Dedifferentiated amniotic fluid mesenchymal stem cell (primary cell): ENCODE results near the gene SCN4A.
"Not testable (repeated sequence)": the region's sequence is repeated elsewhere in the genome, so short reads cannot be mapped to it uniquely, and the experiment has no call there.

Source experiments
- DNase-seq: peaks from one replicate; pipeline ENCODE4 v3.0.0-alpha.2; 2016; ENCODE audit errors: extremely low spot score

Gene SCN4A

GRCh38 chr17:63934183-63935112 lies 38.3 kb downstream of the SCN4A start:
- DNase-seq, result no peak

GRCh38 chr17:63933598-63933997 lies 39.1 kb downstream of the SCN4A start:
- no peak for DNase-seq

GRCh38 chr17:63932721-63933120 lies 40.0 kb downstream of the SCN4A start:
- DNase-seq, result no peak

GRCh38 chr17:63931981-63932561 lies 40.6 kb downstream of the SCN4A start, which contains the start of gene CD79B:
CD79B (minus strand) TSS chr17:63932331; CDS start chr17:63932261, 70 bp downstream.
- no peak for DNase-seq

GRCh38 chr17:63930951-63931575 lies 41.7 kb downstream of the SCN4A start:
- DNase-seq, result no peak

- DNase-seq, result no peak
Measured at GRCh38 chr17:63929860-63930766, 42.6 kb downstream of the SCN4A start.

GRCh38 chr17:63928966-63929695 lies 43.6 kb downstream of the SCN4A start:
- DNase-seq, result no peak

GRCh38 chr17:63928172-63928666 lies 44.5 kb downstream of the SCN4A start:
- no peak for DNase-seq

- no peak for DNase-seq
Measured at GRCh38 chr17:63927464-63928171, 45.1 kb downstream of the SCN4A start.

- DNase-seq, result no peak
Measured at GRCh38 chr17:63926164-63926563, 46.6 kb downstream of the SCN4A start.

- no peak for DNase-seq
Measured at GRCh38 chr17:63925615-63926014, 47.1 kb downstream of the SCN4A start.

GRCh38 chr17:63922402-63922801 lies 50.3 kb downstream of the SCN4A start:
- not testable (repeated sequence) for DNase-seq

GRCh38 chr17:63920779-63921178 lies 51.9 kb downstream of the SCN4A start:
- not testable (repeated sequence) for DNase-seq

GRCh38 chr17:63920050-63920449 lies 52.7 kb downstream of the SCN4A start:
- DNase-seq, result not testable (repeated sequence)

- peak; percentile 50 for DNase-seq
Measured at GRCh38 chr17:63919311-63919723, 53.4 kb downstream of the SCN4A start.

- not testable (repeated sequence) for DNase-seq
Measured at GRCh38 chr17:63918789-63919305, 53.9 kb downstream of the SCN4A start, which contains the start of gene GH1. GH1 (minus strand) TSS chr17:63918839; CDS start chr17:63918776, 63 bp downstream.

- no peak for DNase-seq
Measured at GRCh38 chr17:63918305-63918704, 54.4 kb downstream of the SCN4A start.

GRCh38 chr17:63917646-63918045 lies 55.1 kb downstream of the SCN4A start:
- no peak for DNase-seq

GRCh38 chr17:63917206-63917605 lies 55.5 kb downstream of the SCN4A start:
- not testable (repeated sequence) for DNase-seq
